Sciatic nerve (tissue), 2 donors: ENCODE measurements around the gene TH. TPM values are rescaled to one million over a fixed set of nuclear protein-coding genes. Genes with fewer than 3 reads are reported as not detected.

Experiments used
- ATAC-seq: fragments of 200-7000 bp; cut with Tn5 transposase; one replicate; pipeline ENCODE4 v1.9.1; 2020; ENCODE audit warnings: mild to moderate bottlenecking, moderate library complexity
- DNase-seq: peaks from one replicate; pipeline ENCODE4 v3.0.0-alpha.2; 2020; ENCODE audit warnings: low spot score
- intact Hi-C: fragments of 100-400 bp; cut with DNase I; formaldehyde crosslinking; loops from one replicate; pipeline ENCODE4 v1.14.2; 2022
- total RNA-seq: library from RNA; stranded (reverse); fragmentation: NEBNext Ultra II Directional; extraction: Animal tissue kit (Norgen Biotek cat#: 25700); gene quantifications from one replicate; pipeline ENCODE4 v1.2.1, GENCODE V29; 2021
- donor health status: DM: no; HTN: no; CAD: no.
- donor health status: DM: no; HTN: no; CAD: no.

The TH gene
- total RNA-seq, 1 donor from 2014 or later: 0.36 TPM

- ATAC-seq (no peak), DNase-seq (no peak)
- intact Hi-C loops: no loop called here
Measured at GRCh38 chr11:2168286-2169004, 3.2 kb downstream of the TH start.

GRCh38 chr11:2167141-2168045 is 4.2 kb downstream of the TH start:
- intact Hi-C loops: no loop called here
- DNase-seq: no peak
- no peak for ATAC-seq

GRCh38 chr11:2166091-2166851 is 5.3 kb downstream of the TH start:
- ATAC-seq (peak; percentile 58), DNase-seq (no peak)
- intact Hi-C loops: no loop called here

GRCh38 chr11:2165571-2165970 is 6.0 kb downstream of the TH start:
- DNase-seq: no peak
- no peak for ATAC-seq
- intact Hi-C loops: no loop called here

- intact Hi-C loops: no loop called here
- no peak for DNase-seq
- ATAC-seq: no peak
Measured at GRCh38 chr11:2164861-2165555, 6.6 kb downstream of the TH start.

- ATAC-seq (no peak), DNase-seq (no peak)
- intact Hi-C loops: no loop called here
Measured at GRCh38 chr11:2164081-2164480, 7.5 kb downstream of the TH start.

GRCh38 chr11:2163428-2163978 is 8.1 kb downstream of the TH start:
- intact Hi-C loops: no loop called here
- ATAC-seq (no peak), DNase-seq (no peak)

- intact Hi-C loops: no loop called here
- DNase-seq (no peak), ATAC-seq (no peak)
Measured at GRCh38 chr11:2160736-2161259, 10.8 kb downstream of the TH start, which contains the start of gene INS. Gene INS, minus strand, starts transcription at chr11:2161209. Its CDS starts 238 bp downstream, at chr11:2160971.

GRCh38 chr11:2159536-2160413 is 11.8 kb downstream of the TH start:
- no peak for DNase-seq
- intact Hi-C loops: no loop called here
- ATAC-seq: no peak

- DNase-seq (no peak), ATAC-seq (no peak)
- intact Hi-C loops: no loop called here
Measured at GRCh38 chr11:2158966-2159365, 12.6 kb downstream of the TH start.

GRCh38 chr11:2158296-2158737 is 13.3 kb downstream of the TH start:
- ATAC-seq (no peak), DNase-seq (no peak)
- intact Hi-C loops: no loop called here

- intact Hi-C loops: no loop called here
- ATAC-seq: no peak
- DNase-seq: no peak
Measured at GRCh38 chr11:2157294-2158040, 14.1 kb downstream of the TH start.

- ATAC-seq (peak; percentile 27), DNase-seq (peak; percentile 82)
- intact Hi-C loops: no loop called here
Measured at GRCh38 chr11:2156416-2157182, 15.0 kb downstream of the TH start.

GRCh38 chr11:2155511-2155910 is 16.1 kb downstream of the TH start:
- DNase-seq: no peak
- intact Hi-C loops: no loop called here
- ATAC-seq: no peak

- DNase-seq (no peak), ATAC-seq (no peak)
- intact Hi-C loops: loop anchor here (5.0 kb wide), 1 partner anchor 318 kb away; the partner anchor contains the start of gene TNNI2
Measured at GRCh38 chr11:2154889-2155288, 16.7 kb downstream of the TH start.

GRCh38 chr11:2154195-2154585 is 17.4 kb downstream of the TH start:
- DNase-seq (no peak), ATAC-seq (no peak)
- intact Hi-C loops: loop anchor here (5.0 kb wide), 1 partner anchor 317 kb away; the partner anchor contains the start of gene TNNI2
